ENCODE measurements around the gene PUM2.

Gene PUM2

GRCh38 chr2:20361893-20362292 lies 11.2 kb upstream of the PUM2 start:
- H3K4me3 ChIP-seq (ENCODE audit: control insufficient read depth, low read depth, low read length), result no peak overlapping the region
- DNase-seq (ENCODE audit: low read depth), result no peak
- no peak for TF ChIP-seq CTCF (IDR thresholded peaks at IDR 0.05; ENCODE audit: control insufficient read depth, insufficient read depth, low read depth, low read length, missing control alignments)

GRCh38 chr2:20359096-20359495 lies 8.5 kb upstream of the PUM2 start:
- no peak for DNase-seq (ENCODE audit: low read depth)
- TF ChIP-seq CTCF (IDR thresholded peaks at IDR 0.05; ENCODE audit: control insufficient read depth, insufficient read depth, low read depth, low read length, missing control alignments), result no peak
- no peak overlapping the region for H3K4me3 ChIP-seq (ENCODE audit: control insufficient read depth, low read depth, low read length)

GRCh38 chr2:20357638-20358389 lies 7.2 kb upstream of the PUM2 start:
- TF ChIP-seq CTCF (IDR thresholded peaks at IDR 0.05; ENCODE audit: control insufficient read depth, insufficient read depth, low read depth, low read length, missing control alignments), result no peak
- DNase-seq (ENCODE audit: low read depth), result no peak

GRCh38 chr2:20356042-20356441 lies 5.4 kb upstream of the PUM2 start:
- peak; percentile 93 for DNase-seq (ENCODE audit: low read depth)
- TF ChIP-seq CTCF (IDR thresholded peaks at IDR 0.05; ENCODE audit: control insufficient read depth, insufficient read depth, low read depth, low read length, missing control alignments), result no peak
- H3K4me3 ChIP-seq (ENCODE audit: control insufficient read depth, low read depth, low read length), result no peak overlapping the region

More at GRCh38 chr2:20357638-20358389, 7.2 kb upstream of the PUM2 start:
- H3K4me3 ChIP-seq (ENCODE audit: control insufficient read depth, low read depth, low read length), result no peak overlapping the region

- H3K4me3 ChIP-seq (ENCODE audit: control insufficient read depth, low read depth, low read length), result no peak overlapping the region
- peak; percentile 91 for DNase-seq (ENCODE audit: low read depth)
- no peak for TF ChIP-seq CTCF (IDR thresholded peaks at IDR 0.05; ENCODE audit: control insufficient read depth, insufficient read depth, low read depth, low read length, missing control alignments)
These were observed 4.5 kb upstream of the PUM2 start for GRCh38 chr2:20355131-20355530.

GRCh38 chr2:20353241-20353992 lies 2.8 kb upstream of the PUM2 start:
- H3K4me3 ChIP-seq (ENCODE audit: control insufficient read depth, low read depth, low read length), result no peak overlapping the region
- TF ChIP-seq CTCF (IDR thresholded peaks at IDR 0.05; ENCODE audit: control insufficient read depth, insufficient read depth, low read depth, low read length, missing control alignments), result no peak
- DNase-seq (ENCODE audit: low read depth), result no peak

All from AG09309 (cell line).